Activated naive CD4-positive, alpha-beta T cell treated with anti-CD3 and anti-CD28 coated beads for 36 hours (primary cell): ENCODE data around the gene WDR18. TPM values are rescaled to one million over a fixed set of nuclear protein-coding genes. Genes with fewer than 3 reads are reported as not detected.

Experiments used
- CTCF ChIA-PET: fragments of 350-600 bp; sonication (Branson Sonifier 250); formaldehyde crosslinking; loops from one replicate; lab custom pipeline; 2021; ENCODE audit warnings: antibody characterized with exemption; lab: Charles Lee
- DNase-seq: peaks from one replicate; pipeline ENCODE4 v3.0.0-alpha.2; 2020
- H3K27ac Mint-ChIP-seq: one replicate; pipeline ENCODE4 v1.8.0; 2021; ENCODE audit warnings: mild to moderate bottlenecking, mixed read lengths
- H3K27me3 Mint-ChIP-seq: one replicate; pipeline ENCODE4 v1.8.0; 2021; ENCODE audit warnings: low read depth, mixed read lengths
- H3K36me3 Mint-ChIP-seq: one replicate; pipeline ENCODE4 v1.8.0; 2021; ENCODE audit warnings: low read depth, mixed read lengths
- H3K4me1 Mint-ChIP-seq: one replicate; pipeline ENCODE4 v1.8.0; 2021; ENCODE audit warnings: low read depth, mixed read lengths
- H3K4me3 Mint-ChIP-seq: one replicate; pipeline ENCODE4 v1.8.0; 2021; ENCODE audit warnings: mild to moderate bottlenecking, moderate library complexity, mixed read lengths
- H3K9me3 Mint-ChIP-seq: one replicate; pipeline ENCODE4 v1.8.0; 2021; ENCODE audit warnings: mixed read lengths
- intact Hi-C: fragments of 100-400 bp; cut with micrococcal nuclease; formaldehyde crosslinking; loops from one replicate; pipeline ENCODE4 v1.15.1; 2023
- total RNA-seq, 2 experiments: library from RNA; stranded (reverse); gene quantifications; one replicate each; pipeline ENCODE4 v1.2.3, GENCODE V29; 2021

WDR18 gene
- total RNA-seq, 2 experiments from 2014 or later = 77.8 to 82.0 TPM

DNA sequence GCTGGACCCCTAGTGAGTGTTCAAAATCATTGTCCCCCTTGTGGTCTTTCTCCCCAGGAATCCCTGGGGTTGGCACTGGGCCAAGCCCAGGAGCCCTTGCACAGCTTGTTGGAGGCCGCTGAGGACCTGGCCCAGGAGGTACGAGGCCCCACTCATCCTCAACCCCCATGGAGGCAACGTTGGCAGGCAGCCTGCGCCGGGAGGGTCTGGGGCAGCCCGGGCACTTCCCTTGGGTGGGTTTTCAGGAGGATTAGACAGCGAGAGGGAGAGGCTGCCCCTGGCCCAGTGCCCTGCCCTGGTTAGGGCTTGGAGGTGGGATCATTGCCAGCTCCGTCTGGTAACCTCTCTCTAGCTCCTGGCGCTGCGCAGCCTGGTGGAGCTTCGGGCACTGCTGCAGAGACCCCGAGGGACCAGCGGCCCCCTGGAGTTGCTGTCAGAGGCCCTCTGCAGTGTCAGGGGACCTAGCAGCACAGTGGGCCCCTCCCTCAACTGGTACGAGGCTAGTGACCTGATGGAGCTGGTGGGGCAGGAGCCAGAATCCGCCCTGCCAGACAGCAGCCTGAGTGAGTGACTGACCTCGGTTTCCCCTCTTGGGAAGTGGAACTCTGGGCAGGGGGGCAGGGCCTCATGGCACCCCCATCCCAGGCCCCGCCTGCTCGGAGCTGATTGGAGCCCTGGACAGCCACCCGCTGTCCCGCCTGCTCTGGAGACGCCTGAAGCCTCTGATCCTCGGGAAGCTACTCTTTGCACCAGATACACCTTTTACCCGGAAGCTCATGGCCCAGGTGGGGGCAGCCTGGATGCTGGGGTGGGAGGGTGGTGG, 58.8 kb downstream of the WDR18 start:
- no peak for DNase-seq
- H3K9me3 Mint-ChIP-seq = no peaks in the 10 kb centered on the region
- H3K27ac Mint-ChIP-seq = no peak overlapping the region
- peaks cover 34% of the 10 kb centered on the region for H3K4me1 Mint-ChIP-seq
- intact Hi-C loops = no loop called here
- H3K27me3 Mint-ChIP-seq = no peaks in the 10 kb centered on the region
- H3K36me3 Mint-ChIP-seq = peaks cover 9% of the 10 kb centered on the region
- H3K4me3 Mint-ChIP-seq = no peak overlapping the region
- CTCF ChIA-PET = no interaction called here

Other genes starting within 250 kb of the WDR18 start
- not detected for gene MISP, start 233.2 kb upstream of the WDR18 start, total RNA-seq
- gene PTBP1, start 186.9 kb upstream of the WDR18 start, total RNA-seq = 100 to 1,000 TPM; 510 to 532 TPM
- not detected for gene PLPPR3, start 162.4 kb upstream of the WDR18 start, total RNA-seq
- not detected for gene AZU1, start 156.5 kb upstream of the WDR18 start, total RNA-seq
- gene PRTN3, start 143.3 kb upstream of the WDR18 start, total RNA-seq = not detected
- not detected for gene ELANE, start 132.0 kb upstream of the WDR18 start, total RNA-seq
- under 1 TPM; 0.17 to 0.25 TPM for gene CFD, start 124.7 kb upstream of the WDR18 start, total RNA-seq
- 10 to 100 TPM; 61.3 to 68.1 TPM for gene MED16, start 91.2 kb upstream of the WDR18 start, total RNA-seq
- gene RNU6-9, start 90.9 kb upstream of the WDR18 start, total RNA-seq = not detected
- 100 to 1,000 TPM; 111 to 120 TPM for gene R3HDM4, start 71.1 kb upstream of the WDR18 start, total RNA-seq
- gene KISS1R, start 67.0 kb upstream of the WDR18 start, total RNA-seq = 1 to 10 TPM; 5.3 to 6.6 TPM
- 10 to 100 TPM; 23.1 to 28.4 TPM for gene ARID3A, start 58.3 kb upstream of the WDR18 start, total RNA-seq
- gene GRIN3B, start 16.1 kb downstream of the WDR18 start, total RNA-seq = under 1 TPM in 1 of 2 experiments, not detected in 1; 0.10 TPM
- 100 to 1,000 TPM; 105 to 109 TPM for gene TMEM259, start 36.8 kb downstream of the WDR18 start, total RNA-seq
- gene RNU6-2, start 37.2 kb downstream of the WDR18 start, total RNA-seq = not detected
- gene CNN2, start 42.3 kb downstream of the WDR18 start, total RNA-seq = 100 to 1,000 TPM; 104 TPM
- gene ABCA7, start 55.8 kb downstream of the WDR18 start, total RNA-seq = 10 to 100 TPM; 24.4 to 30.1 TPM
- 100 to 1,000 TPM; 123 to 136 TPM for gene ARHGAP45, start 82.8 kb downstream of the WDR18 start, total RNA-seq
- gene POLR2E, start 111.0 kb downstream of the WDR18 start, total RNA-seq = 100 to 1,000 TPM; 238 to 258 TPM
- gene GPX4, start 119.6 kb downstream of the WDR18 start, total RNA-seq = 100 to 1,000 TPM; 244 to 253 TPM
- 100 to 1,000 TPM; 112 to 117 TPM for gene SBNO2, start 189.9 kb downstream of the WDR18 start, total RNA-seq
- gene STK11, start 221.4 kb downstream of the WDR18 start, total RNA-seq = 10 to 100 TPM; 65.1 to 66.1 TPM